Fibroblast of gingiva (primary cell): ENCODE measurements around the gene ST7L.
A peak's percentile ranks its signal among the peaks of the same experiment; 100 is the strongest.

Experiments used
- DNase-seq: peaks from one replicate; pipeline ENCODE4 v3.0.0-alpha.2; 2011; ENCODE audit warnings: low read depth

Gene ST7L

GRCh38 chr1:112546076-112546475 lies 72.9 kb downstream of the ST7L start:
- no peak for DNase-seq

DNA sequence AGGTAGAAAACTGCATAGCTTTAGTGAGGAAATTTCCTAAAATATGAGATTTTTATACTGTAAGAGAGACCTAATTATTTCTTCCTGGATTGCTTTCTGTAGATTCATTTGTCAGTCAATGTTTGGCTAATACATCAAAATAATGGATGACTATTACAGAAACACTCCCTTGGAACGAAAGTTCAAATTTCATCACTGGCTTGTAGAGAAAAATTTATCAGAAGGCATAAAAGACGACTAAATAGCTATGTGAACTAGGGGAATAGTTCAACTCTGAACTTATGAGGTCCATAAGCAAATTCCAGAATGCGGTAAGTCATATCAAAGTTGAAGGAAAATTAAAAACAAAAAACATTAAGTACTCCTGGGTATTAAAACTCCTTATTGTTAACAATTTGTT lies 74.2 kb downstream of the ST7L start:
- DNase-seq = peak; percentile 34

- peak; percentile 80 for DNase-seq
Measured at GRCh38 chr1:112544011-112544688, 74.8 kb downstream of the ST7L start.

- DNase-seq = no peak
Measured at GRCh38 chr1:112542206-112542973, 76.6 kb downstream of the ST7L start.

DNA sequence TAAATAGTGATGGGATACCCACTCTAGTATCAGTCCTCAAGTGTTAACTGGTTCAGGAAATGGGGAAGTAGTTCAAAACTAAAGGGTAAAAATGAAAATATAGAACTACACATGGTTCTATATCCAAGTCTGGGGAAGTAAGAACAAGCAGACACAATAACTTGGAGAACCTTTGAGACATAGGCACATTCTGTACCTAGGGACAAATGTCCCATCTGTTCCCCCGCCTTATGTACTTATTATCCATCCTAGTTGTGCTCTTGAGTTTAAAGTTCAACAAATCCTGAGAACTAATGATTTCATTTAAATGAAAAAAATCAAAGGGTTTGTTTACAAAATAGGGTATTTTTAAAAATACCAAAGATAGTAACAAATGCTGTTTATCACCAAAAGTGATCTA lies 77.6 kb downstream of the ST7L start:
- DNase-seq = no peak

- DNase-seq = peak; percentile 70
Measured at GRCh38 chr1:112540226-112540794, 78.6 kb downstream of the ST7L start.

GRCh38 chr1:112538883-112539282 lies 80.1 kb downstream of the ST7L start:
- DNase-seq = no peak

GRCh38 chr1:112537456-112537855 lies 81.5 kb downstream of the ST7L start:
- no peak for DNase-seq

- no peak for DNase-seq
Measured at GRCh38 chr1:112536561-112536960, 82.4 kb downstream of the ST7L start.

- peak; percentile 54 for DNase-seq
Measured at GRCh38 chr1:112533029-112533428, 85.9 kb downstream of the ST7L start.

DNA sequence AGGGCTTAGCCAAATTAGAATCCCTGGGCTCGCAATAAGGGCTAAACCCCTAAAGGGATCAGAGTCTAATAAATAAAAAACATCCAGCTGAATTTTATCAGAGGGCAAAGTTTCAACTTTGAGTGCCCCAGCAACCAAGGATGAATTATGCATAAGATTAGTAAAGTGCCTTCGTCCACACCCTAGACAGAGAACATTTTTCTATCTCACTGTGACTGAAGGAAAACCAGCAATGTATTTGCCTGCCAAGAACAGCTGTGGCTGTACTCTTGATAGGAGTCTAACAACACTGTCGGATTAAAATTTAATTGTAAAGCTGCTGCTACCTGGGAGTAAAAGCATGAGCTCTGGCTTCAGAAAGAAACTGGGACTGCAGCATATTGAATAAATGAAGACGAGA lies 86.9 kb downstream of the ST7L start:
- no peak for DNase-seq

DNA sequence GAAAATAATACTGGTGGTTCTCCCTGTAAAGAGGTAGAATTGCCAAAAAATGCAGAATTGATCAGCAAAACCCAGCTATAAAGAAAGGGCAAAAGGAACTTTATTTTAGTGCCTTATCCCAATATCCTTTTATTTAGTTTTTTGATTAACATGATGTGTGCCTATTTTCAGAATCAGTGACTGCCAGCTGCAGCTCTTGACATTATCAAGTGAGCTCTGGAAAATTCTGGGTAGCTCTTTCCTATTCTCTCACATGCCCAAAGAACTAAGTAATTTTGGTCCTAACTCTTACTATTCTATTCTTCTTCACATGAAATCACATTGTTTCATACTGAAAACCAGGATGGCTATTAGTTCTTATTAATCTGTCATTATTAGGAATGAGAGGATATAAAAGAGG lies 88.1 kb downstream of the ST7L start:
- no peak for DNase-seq

GRCh38 chr1:112529301-112529700 lies 89.6 kb downstream of the ST7L start:
- DNase-seq = peak; percentile 65

GRCh38 chr1:112528076-112528475 lies 90.9 kb downstream of the ST7L start:
- DNase-seq = no peak

GRCh38 chr1:112527266-112528010 lies 91.5 kb downstream of the ST7L start:
- no peak for DNase-seq

DNA sequence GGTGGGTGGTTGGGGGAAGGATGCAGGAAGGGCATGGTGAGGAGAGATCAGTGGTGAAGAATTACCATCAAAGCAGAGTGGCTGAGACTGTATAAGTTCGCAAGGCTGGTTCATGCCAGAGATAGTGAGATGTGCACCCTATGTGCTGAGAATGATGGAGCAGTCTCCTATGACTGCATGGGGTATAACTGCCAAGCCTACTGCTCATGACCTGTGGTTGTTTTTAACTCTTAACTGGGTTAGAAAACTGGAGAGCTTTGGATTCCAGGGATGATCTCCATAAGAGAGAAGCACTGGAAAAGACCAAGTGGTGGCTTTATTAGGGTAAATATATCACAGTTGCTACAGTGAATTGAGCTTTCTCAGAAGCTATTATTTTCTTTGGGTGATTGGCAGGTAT lies 94.0 kb downstream of the ST7L start:
- no peak for DNase-seq

GRCh38 chr1:112524251-112524650 lies 94.7 kb downstream of the ST7L start:
- DNase-seq = no peak

DNA sequence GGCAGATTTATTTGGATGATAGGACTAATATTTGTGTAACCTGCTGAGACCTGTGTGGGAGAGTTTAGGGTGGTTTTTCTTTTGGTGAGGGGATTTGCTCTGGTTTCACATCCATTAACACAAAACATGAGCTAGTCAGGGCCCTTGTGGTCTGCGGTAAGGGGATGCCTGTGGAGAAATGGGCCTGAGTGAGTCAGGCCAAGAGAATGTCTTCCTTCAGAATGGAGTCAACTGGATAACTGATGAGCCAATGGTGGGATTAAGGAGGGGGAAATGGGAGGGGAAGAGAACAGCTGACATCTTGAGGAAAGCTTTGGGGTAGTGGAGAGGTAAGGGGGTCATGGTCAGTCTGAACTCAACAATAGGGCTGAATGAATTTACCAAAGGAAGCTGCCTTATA lies 96.3 kb downstream of the ST7L start:
- peak; percentile 61 for DNase-seq

DNA sequence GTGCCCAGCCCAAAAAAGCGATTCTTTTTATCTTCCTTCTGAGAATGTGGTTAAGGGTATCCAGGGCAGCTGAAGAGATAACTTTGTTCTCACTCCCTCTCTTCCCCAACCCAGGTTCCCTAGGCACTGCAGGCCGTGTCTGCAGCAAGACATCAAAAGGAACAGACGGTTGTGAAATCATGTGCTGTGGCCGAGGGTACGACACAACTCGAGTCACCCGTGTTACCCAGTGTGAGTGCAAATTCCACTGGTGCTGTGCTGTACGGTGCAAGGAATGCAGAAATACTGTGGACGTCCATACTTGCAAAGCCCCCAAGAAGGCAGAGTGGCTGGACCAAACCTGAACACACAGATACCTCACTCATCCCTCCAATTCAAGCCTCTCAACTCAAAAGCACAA lies 98.8 kb downstream of the ST7L start:
- no peak for DNase-seq

DNA sequence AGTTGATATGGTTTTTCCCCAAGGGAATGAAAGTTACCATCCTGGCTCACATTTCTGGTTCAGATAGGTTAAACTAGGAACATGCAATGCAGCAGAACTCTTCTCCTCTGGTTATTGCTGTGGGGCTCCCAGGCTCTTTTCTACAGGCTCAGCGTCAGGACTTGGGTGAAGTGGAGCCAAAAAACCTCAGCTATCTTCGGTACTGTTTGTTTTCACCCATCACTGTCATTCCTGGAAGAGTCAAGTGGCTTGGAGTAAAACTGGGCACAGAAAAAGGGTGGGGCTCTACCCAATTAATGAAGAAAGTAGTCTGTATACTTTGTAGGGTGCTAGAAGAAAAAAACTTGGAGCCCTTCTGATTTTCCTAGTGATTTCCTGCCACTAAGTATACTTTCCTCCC lies 100.8 kb downstream of the ST7L start:
- no peak for DNase-seq

DNA sequence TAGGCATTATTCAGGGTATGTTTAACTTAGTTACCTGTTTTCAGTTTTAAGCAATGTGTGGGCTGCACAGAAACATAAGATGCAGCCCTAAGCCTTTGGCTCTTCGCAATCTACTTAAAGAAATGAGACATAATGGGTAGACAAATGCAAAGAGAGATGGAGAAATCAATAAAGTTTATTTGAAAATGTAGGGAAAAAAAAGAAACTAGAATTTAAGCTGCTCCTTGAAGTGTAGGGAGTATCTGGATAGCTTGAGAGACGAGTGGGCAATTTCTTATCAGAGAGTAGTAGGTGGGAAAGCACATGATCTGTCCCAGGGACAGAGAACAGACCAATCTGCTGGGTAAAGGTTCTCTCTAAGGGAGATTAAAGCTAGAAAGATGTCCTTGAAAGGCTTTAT lies 101.3 kb downstream of the ST7L start:
- no peak for DNase-seq

DNA sequence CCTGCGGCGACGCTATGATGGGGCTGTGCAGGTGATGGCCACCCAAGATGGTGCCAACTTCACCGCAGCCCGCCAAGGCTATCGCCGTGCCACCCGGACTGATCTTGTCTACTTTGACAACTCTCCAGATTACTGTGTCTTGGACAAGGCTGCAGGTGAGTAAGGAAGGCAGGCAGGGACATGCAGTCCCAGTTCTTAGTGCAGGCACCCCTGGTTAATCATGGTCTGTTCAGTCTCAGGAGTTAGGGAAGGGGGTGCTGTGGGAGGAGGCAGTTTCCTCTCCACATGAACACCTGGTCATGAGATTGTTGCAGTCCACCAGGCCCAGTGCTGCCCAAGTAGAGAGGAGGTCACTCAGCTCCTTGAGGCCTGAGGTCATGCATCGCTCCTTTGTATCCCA lies 101.7 kb downstream of the ST7L start:
- DNase-seq = no peak

DNA sequence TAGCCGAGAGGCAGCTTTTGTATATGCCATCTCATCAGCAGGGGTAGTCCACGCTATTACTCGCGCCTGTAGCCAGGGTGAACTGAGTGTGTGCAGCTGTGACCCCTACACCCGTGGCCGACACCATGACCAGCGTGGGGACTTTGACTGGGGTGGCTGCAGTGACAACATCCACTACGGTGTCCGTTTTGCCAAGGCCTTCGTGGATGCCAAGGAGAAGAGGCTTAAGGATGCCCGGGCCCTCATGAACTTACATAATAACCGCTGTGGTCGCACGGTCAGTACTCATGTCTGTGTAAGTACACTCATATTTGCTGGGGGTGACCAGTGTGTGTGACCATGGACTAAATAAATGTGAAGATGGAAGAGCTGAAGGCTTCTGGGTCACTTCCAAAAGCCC lies 102.8 kb downstream of the ST7L start:
- DNase-seq = no peak
